ENCODE results near the gene PDS5A. TPM values are rescaled to one million over a fixed set of nuclear protein-coding genes. Genes with fewer than 3 reads are reported as not detected.
"Not testable (repeated sequence)": the region's sequence is repeated elsewhere in the genome, so short reads cannot be mapped to it uniquely, and the experiment has no call there.

Gene PDS5A
- total RNA-seq, 2 experiments from 2014 or later, result 97.8 to 99.6 TPM

- Mint-ChIP-seq H3K27me3 (no peaks in the 10 kb centered on the region), H3K4me1 (peaks cover 22% of the 10 kb centered on the region), H3K36me3 (ENCODE audit: low read depth) (peaks cover 26% of the 10 kb centered on the region), H3K4me3 (no peak overlapping the region), H3K9me3 (no peaks in the 10 kb centered on the region), H3K27ac (no peak overlapping the region)
- POLR2A ChIA-PET, result no interaction called here
- DNase-seq, result no peak
- CTCF ChIA-PET, result interaction anchor here (0.7 kb wide), 2 partner anchors 110 to 1585 kb away, joined by 3 read pairs; no protein-coding TSS in a partner anchor
These were observed 29.7 kb downstream of the PDS5A start for GRCh38 chr4:39947963-39948362.

- no peaks in the 10 kb centered on the region for H3K9me3 Mint-ChIP-seq
- H3K36me3 Mint-ChIP-seq (ENCODE audit: low read depth), result peaks cover 25% of the 10 kb centered on the region
- CTCF ChIA-PET, result interaction anchor here (0.7 kb wide), 1 partner anchor 1586 kb away, joined by 3 read pairs; no protein-coding TSS in a partner anchor
- no peak overlapping the region for H3K4me3 Mint-ChIP-seq
- peaks cover 23% of the 10 kb centered on the region for H3K4me1 Mint-ChIP-seq
- no peaks in the 10 kb centered on the region for H3K27me3 Mint-ChIP-seq
- POLR2A ChIA-PET, result no interaction called here
- DNase-seq, result no peak
- no peak overlapping the region for H3K27ac Mint-ChIP-seq
These were observed 30.3 kb downstream of the PDS5A start for GRCh38 chr4:39947417-39947816.

DNA sequence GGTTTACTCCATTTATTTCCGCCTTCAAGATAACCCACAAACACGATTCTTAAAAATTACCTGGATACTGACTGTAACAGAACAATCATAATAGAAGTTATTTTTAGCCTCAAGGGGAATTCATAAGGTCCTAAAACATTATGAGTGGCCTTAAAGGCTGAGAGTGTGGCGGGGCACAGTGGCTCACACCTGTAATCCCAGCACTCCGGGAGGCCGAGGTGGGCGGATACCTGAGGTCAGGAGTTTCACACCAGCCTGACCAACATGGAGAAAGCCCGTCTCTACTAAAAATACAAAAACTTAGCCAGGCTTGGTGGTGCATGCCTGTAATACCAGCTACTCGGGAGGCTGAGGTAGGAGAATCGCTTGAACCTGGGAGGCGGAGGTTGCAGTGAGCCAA lies 33.5 kb downstream of the PDS5A start:
- Mint-ChIP-seq H3K4me1 (peaks cover 29% of the 10 kb centered on the region), H3K36me3 (ENCODE audit: low read depth) (peaks cover 19% of the 10 kb centered on the region)
- H3K4me3 Mint-ChIP-seq, POLR2A ChIA-PET, CTCF ChIA-PET, H3K9me3 Mint-ChIP-seq, H3K27me3 Mint-ChIP-seq, DNase-seq, H3K27ac Mint-ChIP-seq: not testable (repeated sequence)

- Mint-ChIP-seq H3K4me1 (peaks cover 36% of the 10 kb centered on the region), H3K36me3 (ENCODE audit: low read depth) (peaks cover 20% of the 10 kb centered on the region), H3K9me3 (no peaks in the 10 kb centered on the region), H3K4me3 (no peak overlapping the region), H3K27ac (no peak overlapping the region), H3K27me3 (no peaks in the 10 kb centered on the region)
- POLR2A ChIA-PET, result no interaction called here
- CTCF ChIA-PET, result no interaction called here
- no peak for DNase-seq
These were observed 35.2 kb downstream of the PDS5A start for GRCh38 chr4:39942507-39942906.

DNA sequence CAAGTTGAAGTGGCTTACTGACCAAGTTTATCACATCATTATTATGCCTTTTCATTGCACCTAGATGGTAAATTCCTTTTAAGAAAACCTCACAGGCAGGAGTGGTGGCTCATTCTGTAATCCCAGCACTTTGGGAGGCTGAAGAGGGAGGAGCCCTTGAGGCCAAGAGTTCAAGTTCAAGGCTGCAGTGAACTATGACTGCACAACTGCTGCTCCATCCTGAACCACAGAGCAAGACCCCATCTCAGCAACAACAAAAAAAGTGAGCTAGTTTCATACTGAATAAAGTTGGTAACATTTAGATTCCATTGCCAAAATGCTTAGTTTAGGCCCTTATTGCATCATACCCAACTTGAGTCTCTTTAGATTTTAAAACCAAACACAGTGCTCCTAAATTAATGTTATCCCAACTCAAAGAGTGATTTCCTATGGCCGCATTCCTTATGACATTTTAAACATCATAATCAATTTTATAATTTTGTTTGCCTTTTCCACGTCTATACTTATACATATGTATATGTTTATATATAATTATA lies 36.0 kb downstream of the PDS5A start:
- Mint-ChIP-seq H3K27me3 (no peaks in the 10 kb centered on the region), H3K4me1 (peaks cover 37% of the 10 kb centered on the region), H3K27ac (no peak overlapping the region), H3K4me3 (no peak overlapping the region), H3K36me3 (ENCODE audit: low read depth) (peaks cover 24% of the 10 kb centered on the region), H3K9me3 (no peaks in the 10 kb centered on the region)
- CTCF ChIA-PET, result no interaction called here
- DNase-seq, result no peak
- POLR2A ChIA-PET, result no interaction called here

GRCh38 chr4:39937683-39938268 lies 39.9 kb downstream of the PDS5A start:
- peaks cover 55% of the 10 kb centered on the region for H3K4me1 Mint-ChIP-seq
- ChIA-PET CTCF (interaction anchor here (0.6 kb wide), 1 partner anchor 12 kb away, joined by 4 read pairs; no protein-coding TSS in a partner anchor), POLR2A (no interaction called here)
- no peak overlapping the region for H3K27ac Mint-ChIP-seq
- H3K36me3 Mint-ChIP-seq (ENCODE audit: low read depth), result peaks cover 28% of the 10 kb centered on the region
- DNase-seq, result no peak
- H3K9me3 Mint-ChIP-seq, result no peaks in the 10 kb centered on the region
- H3K27me3 Mint-ChIP-seq, result no peaks in the 10 kb centered on the region
- no peak overlapping the region for H3K4me3 Mint-ChIP-seq

- H3K9me3 Mint-ChIP-seq, result no peaks in the 10 kb centered on the region
- no peak overlapping the region for H3K4me3 Mint-ChIP-seq
- no peak overlapping the region for H3K27ac Mint-ChIP-seq
- CTCF ChIA-PET, result no interaction called here
- no peaks in the 10 kb centered on the region for H3K27me3 Mint-ChIP-seq
- DNase-seq, result no peak
- peaks cover 56% of the 10 kb centered on the region for H3K4me1 Mint-ChIP-seq
- peaks cover 25% of the 10 kb centered on the region for H3K36me3 Mint-ChIP-seq (ENCODE audit: low read depth)
- POLR2A ChIA-PET, result interaction anchor here (1.2 kb wide), 1 partner anchor 26 kb away, joined by 4 read pairs; no protein-coding TSS in a partner anchor
These were observed 40.9 kb downstream of the PDS5A start for GRCh38 chr4:39936565-39937418.

DNA sequence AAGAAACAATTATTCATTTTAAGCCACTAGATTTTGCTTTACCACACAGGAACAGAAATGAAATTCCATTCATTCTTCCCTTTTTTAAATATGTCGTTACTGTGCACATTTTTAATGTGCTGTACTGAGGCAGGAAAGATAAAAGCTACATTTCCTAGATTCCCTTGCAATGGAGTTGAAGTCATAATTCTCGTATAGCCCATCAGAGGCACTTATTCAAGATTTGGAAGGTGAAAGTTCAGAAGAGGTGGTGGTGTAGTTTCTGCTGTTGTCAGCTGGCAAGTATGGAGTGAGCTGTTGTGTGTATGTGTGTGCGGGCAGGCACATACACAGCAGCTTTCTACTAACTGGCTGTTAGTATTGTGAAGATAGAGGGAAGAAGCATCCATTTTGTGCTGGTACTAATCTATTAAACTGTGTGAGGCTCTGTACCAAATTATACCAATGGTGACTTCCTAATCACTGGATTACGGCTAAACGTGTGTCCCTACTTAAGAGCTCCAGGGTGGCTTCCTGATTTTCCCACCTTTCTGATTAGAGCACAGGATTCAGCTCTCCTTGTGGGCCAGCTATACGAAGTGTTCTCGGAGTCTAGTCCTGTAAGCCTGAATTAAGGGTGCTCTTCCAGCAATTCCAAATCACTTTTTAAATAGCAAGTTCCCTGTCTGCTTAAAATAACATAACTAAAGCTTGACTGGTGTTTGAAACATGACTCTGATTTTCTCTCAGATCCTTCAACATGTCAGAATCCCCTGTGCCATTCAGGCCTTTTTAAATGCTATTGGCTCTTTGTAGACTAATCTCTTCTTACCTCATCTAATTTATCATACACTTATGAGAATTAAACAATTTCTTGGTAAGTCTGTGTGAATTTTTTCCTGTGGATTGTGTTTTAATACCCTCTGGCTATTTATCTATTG lies 43.8 kb downstream of the PDS5A start:
- peaks cover 28% of the 10 kb centered on the region for H3K36me3 Mint-ChIP-seq (ENCODE audit: low read depth)
- no peaks in the 10 kb centered on the region for H3K9me3 Mint-ChIP-seq
- peak overlapping the region; percentile 76 for H3K27ac Mint-ChIP-seq
- ChIA-PET POLR2A (interaction anchor here (0.9 to 1.4 kb wide), 2 partner anchors 31 to 41 kb away, joined by 3 to 4 read pairs; no protein-coding TSS in a partner anchor), CTCF (interaction anchor here (0.6 kb wide), 1 partner anchor 927 kb away, joined by 4 read pairs; no protein-coding TSS in a partner anchor)
- H3K4me3 Mint-ChIP-seq, result peak overlapping the region; percentile 53
- DNase-seq, result no peak
- peaks cover 60% of the 10 kb centered on the region for H3K4me1 Mint-ChIP-seq
- H3K27me3 Mint-ChIP-seq, result no peaks in the 10 kb centered on the region

DNA sequence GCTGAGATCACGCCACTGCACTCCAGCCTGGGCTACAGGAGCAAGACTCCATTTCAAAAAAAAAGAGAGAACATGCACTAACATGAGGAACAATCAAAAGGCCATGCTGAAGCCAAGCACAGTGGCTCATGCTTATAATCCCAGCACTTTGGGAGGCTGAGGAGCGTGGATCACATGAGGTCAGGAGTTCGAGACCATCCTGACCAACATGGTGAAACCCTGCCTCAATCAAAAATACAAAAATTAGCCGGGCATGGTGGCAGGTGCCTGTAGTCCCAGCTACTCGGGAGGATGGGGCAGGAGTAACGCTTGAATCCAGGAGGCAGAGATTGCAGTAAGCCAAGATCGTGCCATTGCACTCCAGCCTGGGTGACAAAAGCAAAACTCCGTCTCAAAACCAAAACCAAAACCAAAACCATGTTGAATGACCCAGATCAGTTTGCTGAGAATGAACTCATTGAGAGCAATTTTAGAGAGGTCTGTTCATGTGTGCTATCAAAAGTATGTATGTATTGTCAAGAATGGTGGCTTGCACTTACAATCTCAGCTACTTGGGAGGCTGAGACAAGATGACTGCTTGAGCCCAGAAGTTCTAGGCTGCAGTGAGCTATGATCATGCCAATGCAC lies 44.8 kb downstream of the PDS5A start:
- peak overlapping the region; percentile 53 for H3K4me3 Mint-ChIP-seq
- POLR2A ChIA-PET, result interaction anchor here (1.4 kb wide), 2 partner anchors 32 to 45 kb away, joined by 3 read pairs; partner anchors contain the start of gene PDS5A
- no peaks in the 10 kb centered on the region for H3K9me3 Mint-ChIP-seq
- peak overlapping the region; percentile 76 for H3K27ac Mint-ChIP-seq
- peaks cover 29% of the 10 kb centered on the region for H3K36me3 Mint-ChIP-seq (ENCODE audit: low read depth)
- no peaks in the 10 kb centered on the region for H3K27me3 Mint-ChIP-seq
- DNase-seq, result peak; percentile 37
- peaks cover 62% of the 10 kb centered on the region for H3K4me1 Mint-ChIP-seq
- CTCF ChIA-PET, result no interaction called here

DNA sequence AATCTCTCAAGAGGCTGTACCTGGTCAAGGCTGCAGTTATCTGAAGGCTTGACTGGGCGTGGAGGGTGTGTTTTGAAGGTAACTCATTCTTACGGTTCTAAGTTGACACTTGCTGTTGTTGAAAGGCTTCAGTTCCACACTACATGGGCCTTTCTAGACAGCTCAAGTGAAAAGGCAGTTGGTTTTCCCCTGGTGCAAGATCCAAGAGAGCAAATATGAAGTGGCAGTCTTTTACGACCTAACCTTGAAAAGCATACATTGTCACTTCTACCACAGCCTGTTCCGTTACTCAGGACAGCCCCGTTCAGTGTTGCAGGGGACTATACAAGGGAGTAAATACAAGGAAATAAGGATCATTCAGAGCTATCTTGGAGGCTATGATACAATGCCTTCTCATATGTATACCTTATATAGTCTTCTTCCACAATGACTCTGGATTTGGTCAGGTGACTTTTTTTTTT lies 46.2 kb downstream of the PDS5A start:
- POLR2A ChIA-PET, result interaction anchor here (1.4 kb wide), 1 partner anchor 47 kb away, joined by 3 read pairs; the partner anchor contains the start of gene PDS5A
- H3K27me3 Mint-ChIP-seq, result no peaks in the 10 kb centered on the region
- H3K4me1 Mint-ChIP-seq, result peaks cover 53% of the 10 kb centered on the region
- H3K36me3 Mint-ChIP-seq (ENCODE audit: low read depth), result peaks cover 27% of the 10 kb centered on the region
- no peaks in the 10 kb centered on the region for H3K9me3 Mint-ChIP-seq
- H3K27ac Mint-ChIP-seq, result peak overlapping the region; percentile 76
- H3K4me3 Mint-ChIP-seq, result no peak overlapping the region
- CTCF ChIA-PET, result interaction anchor here (0.7 kb wide), 1 partner anchor 32 kb away, joined by 4 read pairs; no protein-coding TSS in a partner anchor
- no peak for DNase-seq

DNA sequence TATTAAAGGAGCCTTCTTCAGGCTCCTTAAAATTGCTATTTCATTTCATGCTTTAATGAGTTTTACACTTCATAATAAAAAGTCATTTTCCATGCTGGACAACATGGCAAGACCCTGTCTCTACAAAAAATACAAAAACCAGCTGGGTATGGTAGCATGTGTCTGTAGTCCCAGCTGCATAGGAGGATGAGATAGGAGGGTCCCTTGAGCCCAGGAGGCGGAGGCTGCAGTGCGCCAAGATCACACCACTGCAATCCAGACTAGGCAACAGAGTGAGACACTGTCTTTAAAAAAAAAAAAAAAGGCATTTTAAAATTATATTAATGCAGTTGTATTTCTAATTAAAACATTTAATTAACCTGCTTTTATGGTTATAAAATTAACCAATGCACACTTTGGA lies 49.2 kb downstream of the PDS5A start:
- ChIA-PET POLR2A (no interaction called here), CTCF (no interaction called here)
- H3K27me3 Mint-ChIP-seq, result no peaks in the 10 kb centered on the region

GRCh38 chr4:39924014-39924413 lies 53.7 kb downstream of the PDS5A start:
- no peak for DNase-seq
- CTCF ChIA-PET, result no interaction called here
- no peak overlapping the region for H3K4me3 Mint-ChIP-seq
- peaks cover 41% of the 10 kb centered on the region for H3K36me3 Mint-ChIP-seq (ENCODE audit: low read depth)
- no peaks in the 10 kb centered on the region for H3K9me3 Mint-ChIP-seq
- POLR2A ChIA-PET, result no interaction called here
- H3K27ac Mint-ChIP-seq, result peak overlapping the region; percentile 1
- no peaks in the 10 kb centered on the region for H3K27me3 Mint-ChIP-seq
- H3K4me1 Mint-ChIP-seq, result peaks cover 24% of the 10 kb centered on the region

More for the DNA sequence above, 49.2 kb downstream of the PDS5A start:
- peaks cover 48% of the 10 kb centered on the region for H3K4me1 Mint-ChIP-seq
- no peak for DNase-seq
- H3K36me3 Mint-ChIP-seq (ENCODE audit: low read depth), result peaks cover 37% of the 10 kb centered on the region
- H3K4me3 Mint-ChIP-seq, result no peak overlapping the region
- H3K9me3 Mint-ChIP-seq, result no peaks in the 10 kb centered on the region
- no peak overlapping the region for H3K27ac Mint-ChIP-seq
